GM12878 (cell line): ENCODE results near the gene INCA1. TPM values are rescaled to one million over a fixed set of nuclear protein-coding genes. Genes with fewer than 3 reads are reported as not detected.
A peak's percentile ranks its signal among the peaks of the same experiment; 100 is the strongest.

ENCODE experiments used
- ATAC-seq: fragments of 200-7000 bp; cut with Tn5 transposase; 3 replicates; pipeline ENCODE4 v1.9.1; 2020; ENCODE audit warnings: mild to moderate bottlenecking, moderate library complexity
- BruUV-seq: library from RNA; stranded (reverse); fragments of 400-500 nt; replicated peaks from 2 replicates; lab custom pipeline; 2021; lab: Mats Ljungman, UMichigan
- CTCF ChIA-PET: fragments of 300-600 bp; sonication (Branson Sonifier 250); formaldehyde crosslinking; extraction: SDS; loops from one replicate; lab custom pipeline; 2021; ENCODE audit warnings: inconsistent platforms; lab: Yijun Ruan, JAX
- POLR2A ChIA-PET: fragments of 350-600 bp; formaldehyde crosslinking; extraction: SDS; loops from one replicate; lab custom pipeline; 2021; ENCODE audit warnings: inconsistent platforms; lab: Charles Lee
- RAD21 ChIA-PET: fragments of 300-600 bp; sonication (Branson Sonifier 250); formaldehyde crosslinking; loops from one replicate; lab custom pipeline; 2023; ENCODE audit warnings: antibody characterized with exemption; ENCODE audit not compliant: unreplicated experiment; lab: Charles Lee
- SMC1A ChIA-PET: fragments of 300-600 bp; sonication (Branson Sonifier 250); formaldehyde crosslinking; loops from one replicate; lab custom pipeline; 2023; ENCODE audit not compliant: unreplicated experiment, uncharacterized antibody; lab: Charles Lee
- DNase-seq: peaks from one replicate; pipeline ENCODE4 v3.0.0-alpha.2; 2011; ENCODE audit warnings: low read depth, low spot score
- FAIRE-seq: peaks from 3 replicates; lab custom pipeline; 2011; peaks lifted over from hg19 to GRCh38; lab: Jason Lieb, UNC
- H2AFZ ChIP-seq: 2 replicates; pipeline ENCODE4 v1.6.0; 2011; ENCODE audit warnings: low read depth, low read length, control low read depth; ENCODE audit not compliant: control insufficient read depth
- H3K27ac ChIP-seq: 2 replicates; pipeline ENCODE4 v1.5.1; 2011; ENCODE audit warnings: control low read depth; ENCODE audit not compliant: control insufficient read depth, insufficient read depth
- H3K27me3 ChIP-seq, 2 experiments: replicated peaks in 1 of 2; 2 replicates each; pipeline versions ENCODE4 v1.6.0 to v1.6.1; 2011; ENCODE audit warnings: low read length in 1 of 2; ENCODE audit not compliant: control insufficient read depth in 2 of 2, insufficient read depth in 2 of 2
- H3K36me3 ChIP-seq, 2 experiments: 2 replicates each; pipeline ENCODE4 v1.5.1; 2011; ENCODE audit warnings: low read length in 1 of 2; ENCODE audit not compliant: control insufficient read depth in 2 of 2, insufficient read depth in 2 of 2
- H3K4me1 ChIP-seq: 2 replicates; pipeline ENCODE4 v1.6.1; 2011; ENCODE audit warnings: mild to moderate bottlenecking, low read length, moderate library complexity, mixed read lengths; ENCODE audit not compliant: control insufficient read depth, insufficient read depth
- H3K4me2 ChIP-seq: 2 replicates; pipeline ENCODE4 v1.6.0; 2011; ENCODE audit warnings: control low read depth; ENCODE audit not compliant: control insufficient read depth, insufficient read depth
- H3K4me3 ChIP-seq: fragments of 200-600 bp; sonication (generic); 2 replicates; pipeline ENCODE4 v1.5.1; 2016
- H3K79me2 ChIP-seq: 2 replicates; pipeline ENCODE4 v1.6.0; 2011; ENCODE audit warnings: low read length; ENCODE audit not compliant: control insufficient read depth, insufficient read depth
- H3K9ac ChIP-seq: 2 replicates; pipeline ENCODE4 v1.8.0; 2011; ENCODE audit warnings: low read length, control low read depth, mixed read lengths; ENCODE audit not compliant: control insufficient read depth, insufficient read depth
- H3K9me3 ChIP-seq: replicated peaks from 3 replicates; pipeline ENCODE4 v1.5.1; 2011; ENCODE audit warnings: mild to moderate bottlenecking, low read length; ENCODE audit not compliant: control insufficient read depth, insufficient read depth
- H4K20me1 ChIP-seq: 2 replicates; pipeline ENCODE4 v1.6.0; 2011; ENCODE audit not compliant: control insufficient read depth, insufficient read depth
- BHLHE40 ChIP-seq, 2 experiments: fragments of 450-650 bp in 1 of 2; IDR thresholded peaks; 2 replicates each; pipeline ENCODE4 v1.6.1; 2011 to 2017; ENCODE audit warnings: low read depth in 2 of 2, borderline replicate concordance in 1 of 2, improper control_type of control experiment in 1 of 2, low read length in 1 of 2, mild to moderate bottlenecking in 1 of 2
- CHD2 ChIP-seq: IDR thresholded peaks from 2 replicates; pipeline ENCODE4 v1.6.1; 2011; ENCODE audit warnings: low read depth, low read length, improper control_type of control experiment, borderline replicate concordance
- EED ChIP-seq: sonication (generic); IDR thresholded peaks from 2 replicates; pipeline ENCODE4 v1.6.1; 2016; ENCODE audit warnings: antibody characterized with exemption, low read depth
- IKZF2 ChIP-seq, 2 experiments: fragments of 450-650 bp; IDR thresholded peaks; 2 replicates each; pipeline ENCODE4 v1.6.1; 2017; ENCODE audit warnings: mild to moderate bottlenecking in 2 of 2, moderate library complexity in 2 of 2
- MEF2B ChIP-seq: fragments of 450-650 bp; IDR thresholded peaks from 2 replicates; pipeline ENCODE4 v1.6.1; 2018; ENCODE audit warnings: mild to moderate bottlenecking, moderate library complexity; ENCODE audit not compliant: partially characterized antibody, poor library complexity, severe bottlenecking
- MXI1 ChIP-seq: fragments of 150-350 bp; IDR thresholded peaks from 2 replicates; pipeline ENCODE4 v1.6.1; 2011; ENCODE audit warnings: low read depth, mild to moderate bottlenecking, inconsistent platforms, low read length, improper control_type of control experiment
- POU2F2 ChIP-seq: IDR thresholded peaks from 3 replicates; pipeline ENCODE4 v1.6.1; 2011; ENCODE audit warnings: low read depth, mild to moderate bottlenecking, low read length, borderline replicate concordance
- RB1 ChIP-seq: fragments of 450-650 bp; formaldehyde crosslinking; IDR thresholded peaks from 2 replicates; pipeline ENCODE4 v1.6.1; 2017; ENCODE audit warnings: mild to moderate bottlenecking, borderline replicate concordance
- SMC3 ChIP-seq: IDR thresholded peaks from 2 replicates; pipeline ENCODE4 v1.6.1; 2011; ENCODE audit warnings: low read length, improper control_type of control experiment, borderline replicate concordance
- TBL1XR1 ChIP-seq: IDR thresholded peaks from 2 replicates; pipeline ENCODE4 v1.6.1; 2012; ENCODE audit warnings: low read depth, low read length, improper control_type of control experiment
- WGBS: methylation state at CpG from one replicate; pipeline ENCODE4 v1.1.6; 2016; ENCODE audit warnings: low lambda C conversion rate; ENCODE audit not compliant: insufficient replicate concordance, insufficient coverage; ENCODE audit errors: missing lambda C conversion rate; 5-methylcytosine and 5-hydroxymethylcytosine counted together
- in situ Hi-C: fragments of 300-500 bp; cut with MboI; formaldehyde crosslinking; loops from 9 replicates; pipeline ENCODE4 v1.14.3; 2018; ENCODE audit warnings: mixed read lengths
- intact Hi-C: fragments of 100-400 bp; cut with micrococcal nuclease; formaldehyde crosslinking; loops from one replicate; pipeline ENCODE4 v1.14.2; 2022; ENCODE audit not compliant: unreplicated experiment
- polyA plus RNA-seq, 11 experiments: library from polyadenylated mRNA; depleted of rRNA in 4 of 11; unstranded in 6 of 11; stranded (reverse) in 5 of 11; fragments of >200 nt; fragmentation: Nextera tagmentation in 4 of 11; fragmentation: Illumina TruSeq in 1 of 11; extraction: Ambion mirVana in 4 of 11; extraction: Trizol in 1 of 11; gene quantifications; 1 replicate in 1 of 11; 2 replicates in 10 of 11; pipeline versions ENCODE4 v1.2.1 to v1.2.3, GENCODE V29; 2011 to 2016; ENCODE audit warnings: inconsistent platforms in 2 of 11, missing spikeins in 2 of 11, low read depth in 1 of 11
- total RNA-seq, 4 experiments: library from RNA; depleted of rRNA in 3 of 4; stranded (reverse); fragments of >200 nt in 3 of 4; fragmentation: Illumina TruSeq in 1 of 4; extraction: Trizol in 1 of 4; gene quantifications; 2 replicates each; pipeline versions ENCODE4 v1.2.1 to v1.2.3, GENCODE V29; 2013 to 2021
- TF ChIP-seq, protein P1 (sequence below): fragments of 450-650 bp; IDR thresholded peaks from 2 replicates; pipeline ENCODE4 v1.6.1; 2017; ENCODE audit warnings: mild to moderate bottlenecking, moderate library complexity
- TF ChIP-seq, protein P2 (sequence below), 3 experiments: IDR thresholded peaks in 2 of 3; conservative IDR thresholded peaks in 1 of 3; 2 replicates each; pipeline ENCODE4 v1.5.1; 2011; ENCODE audit warnings: low read depth in 3 of 3, low read length in 3 of 3, mild to moderate bottlenecking in 3 of 3, control low read depth in 2 of 3, moderate library complexity in 2 of 3, inconsistent platforms in 1 of 3, mixed read lengths in 1 of 3; ENCODE audit not compliant: control insufficient read depth in 2 of 3, insufficient read depth in 1 of 3; ENCODE audit errors: extremely low read depth in 1 of 3
- TF ChIP-seq, protein P3 (sequence below): fragments of 450-650 bp; IDR thresholded peaks from 2 replicates; pipeline ENCODE4 v1.6.1; 2017; ENCODE audit warnings: low read depth, mild to moderate bottlenecking, moderate library complexity

The INCA1 gene
- total and polyA plus RNA-seq, 10 of the 15 experiments (the other 5 are each of a cell fraction or from before 2014, with no cell fraction given) = 0.19 to 1.8 (median 0.45) TPM

DNA sequence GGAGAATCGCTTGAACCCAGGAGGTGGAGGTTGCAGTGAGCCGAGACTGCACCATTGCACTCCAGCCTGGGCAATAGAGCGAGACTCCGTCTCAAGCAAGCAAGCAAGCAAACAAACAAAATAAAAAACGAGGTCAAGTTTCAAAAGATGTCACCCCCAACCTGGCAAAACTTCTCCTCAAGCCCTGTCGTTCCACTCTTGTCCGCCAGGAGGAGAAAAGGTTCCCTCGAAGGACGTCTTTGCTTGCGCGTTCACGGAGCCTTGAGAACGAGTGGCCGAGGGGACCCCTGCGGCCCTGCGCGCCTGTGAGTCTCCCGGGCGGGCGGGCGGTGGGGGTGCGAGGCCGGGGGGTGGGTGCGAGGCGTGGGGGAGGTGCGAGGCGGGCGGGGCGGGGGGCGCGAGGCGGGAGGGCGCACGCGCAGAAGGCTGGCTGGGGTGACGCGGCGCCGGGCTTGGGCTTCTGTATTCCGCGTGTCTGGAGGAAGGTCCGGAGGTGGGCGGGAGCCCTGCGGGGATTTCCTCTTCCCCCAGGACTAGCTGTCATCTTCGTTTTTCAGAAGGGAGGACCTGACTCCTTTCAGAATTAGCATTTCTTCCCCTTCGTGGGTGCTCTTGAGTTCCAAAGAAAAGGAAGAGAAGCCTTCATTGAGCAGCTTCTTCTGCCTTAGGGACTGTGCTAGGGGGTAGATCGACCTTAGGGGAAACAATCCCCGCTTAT lies 34.2 kb upstream of the INCA1 start:
- in situ Hi-C loops = no loop called here
- peak; percentile 55 for DNase-seq
- Histone ChIP-seq H4K20me1 (no peaks in the 10 kb centered on the region), H3K4me1 (peaks cover 14% of the 10 kb centered on the region), H3K79me2 (no peaks in the 10 kb centered on the region), H3K9ac (peak overlapping the region; percentile 45; the same call in 1 of the 2 replicates), H3K27ac (peak overlapping the region; percentile 66), H3K36me3 (no peaks in the 10 kb centered on the region), H3K9me3 (no peaks in the 10 kb centered on the region), H3K4me2 (peak overlapping the region; percentile 81), H2AFZ (peak overlapping the region; percentile 82), H3K4me3 (peak overlapping the region; percentile 46), H3K27me3 (no peaks in the 10 kb centered on the region)
- RAD21 ChIA-PET = interaction anchor here (0.6 to 3.0 kb wide), 12 partner anchors 30 to 534 kb away, joined by 3 to 15 read pairs (median 4); partner anchors contain the start of gene SPAG7
- 5% methylated on average over 31 of the region's 48 CpGs for WGBS
- ATAC-seq = peak; percentile 92
- no TSS peak for BruUV-seq
- CTCF ChIA-PET = interaction anchor here (0.7 to 3.2 kb wide), 13 partner anchors 14 to 122 kb away, joined by 3 to 45 read pairs (median 7); partner anchors contain the start of genes CAMTA2 and SLC25A11
- FAIRE-seq = peak; percentile 97
- SMC1A ChIA-PET = interaction anchor here (0.8 to 3.2 kb wide), 10 partner anchors 15 to 207 kb away, joined by 3 to 38 read pairs (median 4); partner anchors contain the start of gene SPAG7
- POLR2A ChIA-PET = interaction anchor here (0.6 to 2.6 kb wide), 9 partner anchors 15 to 196 kb away, joined by 3 to 9 read pairs (median 4); partner anchors contain the start of genes CAMTA2, INCA1 and KIF1C
- intact Hi-C loops = loop anchor here (2.0 to 5.0 kb wide), 2 partner anchors 31 to 34 kb away; partner anchors contain the start of genes INCA1 and KIF1C
- TF ChIP-seq CHD2 (0 out of 2 replicates have a peak, but pooled peaks have one; percentile 23), POU2F2 (peak; percentile 11; the same call in 1 of the 3 replicates), TBL1XR1 (no peak), EED (no peak), BHLHE40 (IDR thresholded peaks at IDR 0.05; ENCODE audit: borderline replicate concordance in 1 of 2, low read depth in 2 of 2, low read length in 1 of 2) (no peak), SMC3 (peak; percentile 75; the same call in 1 of the 2 replicates), RB1 (peak; percentile 31; the same call in 1 of the 2 replicates), IKZF2 (IDR thresholded peaks at IDR 0.05) (peak in 1 of 2 experiments; percentile 29; a peak in 1 of 4 replicates), MXI1 (peak; percentile 65; the same call in 1 of the 2 replicates), MEF2B (peak; percentile 66)
- TF ChIP-seq, protein P1, sequence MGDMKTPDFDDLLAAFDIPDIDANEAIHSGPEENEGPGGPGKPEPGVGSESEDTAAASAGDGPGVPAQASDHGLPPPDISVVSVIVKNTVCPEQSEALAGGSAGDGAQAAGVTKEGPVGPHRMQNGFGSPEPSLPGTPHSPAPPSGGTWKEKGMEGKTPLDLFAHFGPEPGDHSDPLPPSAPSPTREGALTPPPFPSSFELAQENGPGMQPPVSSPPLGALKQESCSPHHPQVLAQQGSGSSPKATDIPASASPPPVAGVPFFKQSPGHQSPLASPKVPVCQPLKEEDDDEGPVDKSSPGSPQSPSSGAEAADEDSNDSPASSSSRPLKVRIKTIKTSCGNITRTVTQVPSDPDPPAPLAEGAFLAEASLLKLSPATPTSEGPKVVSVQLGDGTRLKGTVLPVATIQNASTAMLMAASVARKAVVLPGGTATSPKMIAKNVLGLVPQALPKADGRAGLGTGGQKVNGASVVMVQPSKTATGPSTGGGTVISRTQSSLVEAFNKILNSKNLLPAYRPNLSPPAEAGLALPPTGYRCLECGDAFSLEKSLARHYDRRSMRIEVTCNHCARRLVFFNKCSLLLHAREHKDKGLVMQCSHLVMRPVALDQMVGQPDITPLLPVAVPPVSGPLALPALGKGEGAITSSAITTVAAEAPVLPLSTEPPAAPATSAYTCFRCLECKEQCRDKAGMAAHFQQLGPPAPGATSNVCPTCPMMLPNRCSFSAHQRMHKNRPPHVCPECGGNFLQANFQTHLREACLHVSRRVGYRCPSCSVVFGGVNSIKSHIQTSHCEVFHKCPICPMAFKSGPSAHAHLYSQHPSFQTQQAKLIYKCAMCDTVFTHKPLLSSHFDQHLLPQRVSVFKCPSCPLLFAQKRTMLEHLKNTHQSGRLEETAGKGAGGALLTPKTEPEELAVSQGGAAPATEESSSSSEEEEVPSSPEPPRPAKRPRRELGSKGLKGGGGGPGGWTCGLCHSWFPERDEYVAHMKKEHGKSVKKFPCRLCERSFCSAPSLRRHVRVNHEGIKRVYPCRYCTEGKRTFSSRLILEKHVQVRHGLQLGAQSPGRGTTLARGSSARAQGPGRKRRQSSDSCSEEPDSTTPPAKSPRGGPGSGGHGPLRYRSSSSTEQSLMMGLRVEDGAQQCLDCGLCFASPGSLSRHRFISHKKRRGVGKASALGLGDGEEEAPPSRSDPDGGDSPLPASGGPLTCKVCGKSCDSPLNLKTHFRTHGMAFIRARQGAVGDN = peak; percentile 58; the same call in 1 of the 2 replicates
- TF ChIP-seq, protein P2, sequence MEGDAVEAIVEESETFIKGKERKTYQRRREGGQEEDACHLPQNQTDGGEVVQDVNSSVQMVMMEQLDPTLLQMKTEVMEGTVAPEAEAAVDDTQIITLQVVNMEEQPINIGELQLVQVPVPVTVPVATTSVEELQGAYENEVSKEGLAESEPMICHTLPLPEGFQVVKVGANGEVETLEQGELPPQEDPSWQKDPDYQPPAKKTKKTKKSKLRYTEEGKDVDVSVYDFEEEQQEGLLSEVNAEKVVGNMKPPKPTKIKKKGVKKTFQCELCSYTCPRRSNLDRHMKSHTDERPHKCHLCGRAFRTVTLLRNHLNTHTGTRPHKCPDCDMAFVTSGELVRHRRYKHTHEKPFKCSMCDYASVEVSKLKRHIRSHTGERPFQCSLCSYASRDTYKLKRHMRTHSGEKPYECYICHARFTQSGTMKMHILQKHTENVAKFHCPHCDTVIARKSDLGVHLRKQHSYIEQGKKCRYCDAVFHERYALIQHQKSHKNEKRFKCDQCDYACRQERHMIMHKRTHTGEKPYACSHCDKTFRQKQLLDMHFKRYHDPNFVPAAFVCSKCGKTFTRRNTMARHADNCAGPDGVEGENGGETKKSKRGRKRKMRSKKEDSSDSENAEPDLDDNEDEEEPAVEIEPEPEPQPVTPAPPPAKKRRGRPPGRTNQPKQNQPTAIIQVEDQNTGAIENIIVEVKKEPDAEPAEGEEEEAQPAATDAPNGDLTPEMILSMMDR (IDR thresholded peaks at IDR 0.05 in 2 of 3, conservative IDR thresholded peaks at IDR 0.05 in 1 of 3; ENCODE audit: control insufficient read depth in 2 of 3, extremely low read depth in 1 of 3, insufficient read depth in 1 of 3, low read depth in 3 of 3, low read length in 3 of 3) = peak; percentile 67 to 81 (median 69)
- TF ChIP-seq, protein P3, sequence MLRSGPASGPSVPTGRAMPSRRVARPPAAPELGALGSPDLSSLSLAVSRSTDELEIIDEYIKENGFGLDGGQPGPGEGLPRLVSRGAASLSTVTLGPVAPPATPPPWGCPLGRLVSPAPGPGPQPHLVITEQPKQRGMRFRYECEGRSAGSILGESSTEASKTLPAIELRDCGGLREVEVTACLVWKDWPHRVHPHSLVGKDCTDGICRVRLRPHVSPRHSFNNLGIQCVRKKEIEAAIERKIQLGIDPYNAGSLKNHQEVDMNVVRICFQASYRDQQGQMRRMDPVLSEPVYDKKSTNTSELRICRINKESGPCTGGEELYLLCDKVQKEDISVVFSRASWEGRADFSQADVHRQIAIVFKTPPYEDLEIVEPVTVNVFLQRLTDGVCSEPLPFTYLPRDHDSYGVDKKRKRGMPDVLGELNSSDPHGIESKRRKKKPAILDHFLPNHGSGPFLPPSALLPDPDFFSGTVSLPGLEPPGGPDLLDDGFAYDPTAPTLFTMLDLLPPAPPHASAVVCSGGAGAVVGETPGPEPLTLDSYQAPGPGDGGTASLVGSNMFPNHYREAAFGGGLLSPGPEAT = 0 out of 2 replicates have a peak, but pooled peaks have one; percentile 18
